Activated CD8-positive, alpha-beta memory T cell treated with anti-CD3 and anti-CD28 coated beads, Interleukin-2, amount 50 U/mL, for 24 hours (primary cell): ENCODE data around the gene ZNF644.

Experiments used
- DNase-seq: peaks from one replicate; pipeline ENCODE4 v3.0.0-alpha.2; 2020; ENCODE audit errors: extremely low read depth

The ZNF644 gene

GRCh38 chr1:91020967-91021685, 709 bp downstream of the ZNF644 start:
- DNase-seq = peak; percentile 47

- no peak for DNase-seq
These were observed 1.3 kb downstream of the ZNF644 start for GRCh38 chr1:91020486-91020885.

DNA sequence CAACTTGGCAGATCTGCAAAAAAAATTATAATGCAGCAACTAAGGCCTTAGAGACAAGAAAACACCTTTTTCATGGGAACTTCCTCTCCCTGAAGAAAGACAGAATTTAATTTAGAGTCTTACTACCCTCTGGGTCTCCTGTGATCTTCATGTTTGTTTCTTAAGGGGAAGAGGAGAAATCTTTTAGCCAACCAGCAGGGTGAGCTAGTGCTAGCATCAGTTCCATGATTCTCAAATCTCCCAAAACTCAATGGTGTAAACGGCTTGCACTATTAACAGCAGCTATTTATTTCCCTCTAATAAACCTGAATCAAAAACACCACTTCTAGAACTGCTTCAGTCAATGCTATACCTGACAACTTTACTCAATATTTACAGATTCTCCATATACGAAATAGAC, 3.8 kb downstream of the ZNF644 start:
- no peak for DNase-seq

- DNase-seq = no peak
These were observed 5.9 kb downstream of the ZNF644 start for GRCh38 chr1:91015794-91016550.

- no peak for DNase-seq
These were observed 6.5 kb downstream of the ZNF644 start for GRCh38 chr1:91015358-91015780.

DNA sequence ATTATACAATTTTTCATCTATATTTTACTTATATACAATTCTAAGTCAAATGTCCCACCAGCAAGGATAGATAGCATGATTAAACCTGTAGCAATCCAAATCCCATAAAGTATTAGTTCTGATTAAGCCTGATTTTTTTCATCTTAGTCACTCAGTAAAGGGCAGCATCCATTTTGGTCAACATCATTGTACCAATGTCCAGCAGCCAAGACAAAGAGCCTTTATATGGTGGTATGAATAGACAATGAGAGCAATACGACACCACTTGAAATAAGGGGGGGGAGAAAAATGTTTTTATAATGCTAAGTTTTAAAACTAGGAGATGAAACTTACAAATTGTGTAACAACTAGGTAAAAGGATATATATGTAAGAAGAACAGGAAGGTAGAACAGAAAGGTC, 7.4 kb downstream of the ZNF644 start:
- no peak for DNase-seq

DNA sequence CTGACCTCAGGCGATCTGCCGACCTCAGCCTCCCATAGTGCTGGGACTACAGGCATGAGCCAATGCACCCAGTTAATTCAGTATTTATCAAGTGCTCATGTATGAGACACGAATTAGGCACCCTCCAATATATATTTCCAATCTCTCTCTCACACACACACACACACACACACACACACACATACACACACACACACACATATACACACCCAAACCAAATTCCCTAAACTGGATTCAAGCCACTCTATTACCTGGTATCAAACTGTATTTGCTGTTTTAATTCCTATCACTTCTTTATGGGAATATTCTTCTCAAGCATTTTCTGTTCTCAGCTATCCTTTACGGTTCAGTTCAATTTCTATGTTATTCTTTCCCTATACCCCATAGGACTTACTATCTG, 8.5 kb downstream of the ZNF644 start:
- DNase-seq = no peak

GRCh38 chr1:91012196-91012595, 9.6 kb downstream of the ZNF644 start:
- DNase-seq = no peak

- no peak for DNase-seq
These were observed 10.1 kb downstream of the ZNF644 start for GRCh38 chr1:91011726-91012125.

DNA sequence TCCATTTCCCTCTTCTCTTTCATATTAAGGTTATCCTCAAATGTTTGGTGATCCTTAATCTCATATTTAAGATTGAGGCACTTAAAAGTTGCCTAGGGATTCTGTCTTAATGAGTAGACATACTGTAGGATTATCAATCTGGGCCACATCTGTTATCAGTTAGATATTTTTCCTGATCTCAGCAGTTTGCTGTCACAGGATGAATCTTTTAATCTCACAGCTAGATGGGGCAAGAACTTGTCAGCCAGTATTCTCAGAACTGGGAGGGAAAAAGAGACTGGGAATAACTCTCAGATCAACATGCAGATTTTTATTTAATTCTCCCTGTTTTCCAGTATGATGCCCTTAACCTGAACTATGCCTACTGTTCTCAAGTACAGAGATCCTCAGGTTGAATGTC, 14.0 kb downstream of the ZNF644 start:
- DNase-seq = no peak

DNA sequence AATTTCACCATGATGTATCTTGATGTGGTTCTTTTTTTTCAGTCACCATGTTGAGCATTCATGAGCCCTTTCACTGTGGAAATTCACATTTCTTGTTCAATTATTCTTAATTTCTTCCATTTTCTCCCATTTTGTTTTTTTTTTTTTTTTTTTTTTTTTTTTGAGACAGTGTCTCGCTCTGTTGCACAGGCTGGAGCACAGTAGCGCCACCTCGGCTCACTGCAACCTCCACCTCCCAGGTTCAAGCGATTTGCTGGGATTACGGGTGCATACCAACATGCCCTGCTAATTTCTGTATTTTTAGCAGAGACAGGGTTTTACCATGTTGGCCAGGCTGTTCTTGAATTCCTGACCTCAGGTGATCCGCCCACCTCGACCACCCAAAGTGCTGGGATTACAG, 14.7 kb downstream of the ZNF644 start:
- DNase-seq = no peak

GRCh38 chr1:91006113-91006908, 15.5 kb downstream of the ZNF644 start:
- DNase-seq = no peak

DNA sequence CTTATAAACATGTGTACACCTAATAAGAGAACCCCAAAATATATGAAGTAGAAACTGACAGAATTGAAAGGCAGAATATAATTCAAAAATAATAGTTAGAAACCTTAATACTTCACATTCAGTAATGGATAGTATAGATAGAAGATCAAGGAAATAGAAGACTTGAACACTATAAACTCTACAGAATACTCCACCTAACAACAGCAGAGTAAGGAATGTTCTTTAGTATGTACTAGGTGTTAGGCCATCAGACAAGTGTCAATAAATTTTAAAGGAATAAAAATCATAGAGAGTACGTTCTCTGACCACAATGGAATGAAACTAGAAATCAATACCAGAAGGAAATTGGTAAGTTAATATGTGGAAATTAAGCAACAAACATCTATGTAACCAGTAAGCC, 16.6 kb downstream of the ZNF644 start:
- no peak for DNase-seq

DNA sequence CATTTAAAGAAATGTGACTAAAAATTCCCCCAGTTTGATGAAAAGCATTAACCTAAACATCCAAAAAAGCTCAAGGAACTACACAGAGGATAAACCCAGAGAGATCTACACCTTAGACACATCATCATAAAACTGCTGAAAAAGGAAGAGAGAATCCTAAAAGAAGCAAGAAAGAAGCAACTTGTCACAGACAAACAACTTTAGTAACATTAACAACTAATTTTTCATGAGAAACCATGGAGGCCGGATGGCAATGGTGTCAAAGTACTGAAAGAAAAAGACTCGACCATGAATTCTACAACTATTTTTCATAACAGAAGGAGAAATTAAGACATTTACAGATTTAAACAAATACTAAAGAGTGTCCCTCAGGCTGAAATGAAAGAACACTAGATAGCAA, 17.7 kb downstream of the ZNF644 start:
- no peak for DNase-seq

GRCh38 chr1:90996742-90997413, 25.0 kb downstream of the ZNF644 start:
- DNase-seq = no peak

- no peak for DNase-seq
These were observed 26.4 kb downstream of the ZNF644 start for GRCh38 chr1:90995311-90995894.

DNA sequence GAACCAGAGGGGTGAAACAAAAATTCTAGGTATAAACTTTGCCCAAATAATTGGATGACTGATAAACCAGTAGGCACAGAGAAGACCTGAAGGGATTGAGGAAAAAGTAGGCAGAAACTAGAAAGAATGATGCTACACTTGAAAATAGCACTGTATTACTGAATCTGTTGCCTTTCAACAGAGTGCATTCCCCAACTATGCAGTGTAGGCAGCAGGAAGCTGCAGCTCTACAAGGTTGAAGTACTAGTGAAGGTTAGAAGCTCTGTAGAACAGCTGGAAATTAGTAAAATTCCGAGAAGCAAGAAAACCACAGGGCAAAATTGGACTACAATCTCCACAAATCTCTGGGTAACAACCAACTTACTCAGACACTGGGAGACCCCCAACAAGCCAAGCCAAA, 27.4 kb downstream of the ZNF644 start:
- DNase-seq = no peak

- DNase-seq = no peak
These were observed 28.6 kb downstream of the ZNF644 start for GRCh38 chr1:90993245-90993644.

DNA sequence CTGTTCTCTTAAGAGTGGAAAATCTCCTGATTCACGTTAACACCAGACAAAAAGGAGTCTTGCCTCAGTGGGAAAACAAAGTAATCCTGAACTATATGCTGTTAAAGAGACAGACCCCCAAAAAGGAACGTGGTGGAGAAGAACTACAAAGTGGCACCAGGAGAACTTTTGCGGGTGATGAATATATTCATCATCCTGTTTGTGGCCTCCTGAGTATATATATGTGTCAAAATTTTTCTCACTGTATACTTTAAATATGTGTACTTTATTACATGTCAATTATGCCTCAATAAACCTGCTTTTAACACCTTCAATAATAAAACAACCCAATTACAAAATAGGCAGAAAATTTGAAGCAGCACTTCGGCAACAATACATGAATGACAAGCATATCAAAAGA, 31.1 kb downstream of the ZNF644 start:
- no peak for DNase-seq

DNA sequence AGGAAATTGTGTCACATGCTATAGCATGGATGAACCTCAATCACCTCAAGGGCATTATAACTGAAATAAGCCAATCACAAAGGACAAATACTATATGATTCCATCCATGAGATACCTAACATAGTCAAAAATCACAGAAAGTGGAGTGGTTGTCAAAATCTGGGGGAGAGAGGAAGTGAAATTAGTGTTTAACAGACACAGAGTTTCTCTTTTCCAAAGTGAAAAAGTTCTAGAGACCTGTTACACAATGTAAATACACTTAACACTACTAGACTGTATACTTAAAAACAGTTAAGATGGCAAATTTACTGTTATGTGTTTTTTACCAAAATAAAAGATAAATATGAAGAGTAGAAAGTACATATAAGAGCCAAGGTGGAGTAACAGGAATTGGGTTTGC, 31.8 kb downstream of the ZNF644 start:
- DNase-seq = no peak

DNA sequence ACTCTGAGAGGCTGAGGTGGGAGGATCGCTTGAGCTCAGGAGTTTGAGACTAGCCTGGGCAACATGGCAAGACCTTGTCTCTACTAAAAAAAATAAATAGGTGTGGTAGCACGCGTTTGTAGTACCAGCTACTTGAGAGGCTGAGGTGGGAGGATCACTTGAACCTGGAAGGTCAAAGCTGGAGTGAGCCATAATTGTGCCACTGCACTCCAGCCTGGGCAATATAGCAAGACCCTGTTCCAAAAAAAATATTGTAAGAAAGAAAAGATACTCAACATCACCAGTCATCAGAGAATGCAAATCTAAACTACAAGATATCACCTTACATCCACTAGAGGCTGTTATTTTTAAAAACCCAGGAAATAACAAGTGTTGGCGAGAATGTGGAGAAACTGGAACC, 32.5 kb downstream of the ZNF644 start:
- no peak for DNase-seq

- no peak for DNase-seq
These were observed 34.0 kb downstream of the ZNF644 start for GRCh38 chr1:90987841-90988240.
